Vagina (tissue), 2 donors: ENCODE measurements around the gene LPAR1. TPM values are rescaled to one million over a fixed set of nuclear protein-coding genes. Genes with fewer than 3 reads are reported as not detected.

Experiments used
- DNase-seq, 2 donors: peaks; one replicate each; pipeline ENCODE4 v3.0.0-alpha.2; 2017; ENCODE audit errors: extremely low spot score in 2 of 2
- H3K27ac ChIP-seq: fragments of 200-600 bp; sonication (generic); one replicate; pipeline ENCODE4 v1.5.1; 2019
- H3K27me3 ChIP-seq: fragments of 200-600 bp; sonication (generic); one replicate; pipeline ENCODE4 v1.5.1; 2019
- H3K36me3 ChIP-seq, 2 donors: fragments of 200-600 bp; sonication (generic); one replicate each; pipeline ENCODE4 v1.5.1; 2017 to 2019
- H3K4me1 ChIP-seq: fragments of 200-600 bp; sonication (generic); one replicate; pipeline ENCODE4 v1.5.1; 2019
- H3K4me3 ChIP-seq, 2 donors: fragments of 200-600 bp; sonication (generic); 1 replicate in 1 of 2; 2 replicates in 1 of 2; pipeline ENCODE4 v1.5.1; 2016 to 2019
- H3K9me3 ChIP-seq: fragments of 200-600 bp; sonication (generic); one replicate; pipeline ENCODE4 v1.5.1; 2019
- CTCF ChIP-seq, 3 experiments: fragments of 450-650 bp in 2 of 3; fragments of 200-600 bp in 1 of 3; sonication (generic) in 1 of 3; IDR thresholded peaks; one replicate each; pipeline ENCODE4 v1.5.1; 2017 to 2019; ENCODE audit warnings: antibody characterized with exemption in 3 of 3, mild to moderate bottlenecking in 2 of 3, moderate library complexity in 2 of 3
- POLR2A ChIP-seq, 2 donors: fragments of 450-650 bp; IDR thresholded peaks; one replicate each; pipeline ENCODE4 v1.6.1; 2017; ENCODE audit warnings: antibody characterized with exemption in 2 of 2, mild to moderate bottlenecking in 2 of 2, moderate library complexity in 2 of 2
- POLR2AphosphoS5 ChIP-seq, 2 donors: sonication (generic); formaldehyde crosslinking; IDR thresholded peaks; one replicate each; pipeline ENCODE4 v1.9.0; 2017; ENCODE audit warnings: antibody characterized with exemption in 2 of 2, mild to moderate bottlenecking in 2 of 2, low read depth in 1 of 2; ENCODE audit not compliant: insufficient read depth in 1 of 2
- intact Hi-C: fragments of 100-400 bp; cut with DNase I; formaldehyde crosslinking; loops from one replicate; pipeline ENCODE4 v1.15.1; 2023
- total RNA-seq: library from RNA; depleted of rRNA; stranded (reverse); fragments of >200 nt; gene quantifications from one replicate; pipeline ENCODE4 v1.2.3, GENCODE V29; 2016

LPAR1 gene
- total RNA-seq, 1 donor from 2014 or later = 83.0 TPM

GRCh38 chr9:110978516-110978915 lies 59.8 kb downstream of the LPAR1 start:
- DNase-seq = no peak
- intact Hi-C loops = no loop called here
- no peak overlapping the region for H3K4me3 ChIP-seq
- peaks cover 39% of the 10 kb centered on the region for H3K4me1 ChIP-seq
- H3K36me3 ChIP-seq = no peaks in the 10 kb centered on the region
- no peak overlapping the region for H3K27ac ChIP-seq
- no peaks in the 10 kb centered on the region for H3K9me3 ChIP-seq
- H3K27me3 ChIP-seq = no peaks in the 10 kb centered on the region
- TF ChIP-seq POLR2AphosphoS5 (IDR thresholded peaks at IDR 0.05; ENCODE audit: insufficient read depth in 1 of 2, low read depth in 1 of 2) = no peak
- TF ChIP-seq CTCF (IDR thresholded peaks at IDR 0.05) = no peak
- no peak for TF ChIP-seq POLR2A (IDR thresholded peaks at IDR 0.05)

- intact Hi-C loops = no loop called here
- Histone ChIP-seq H3K27ac (no peak overlapping the region), H3K36me3 (no peaks in the 10 kb centered on the region), H3K4me1 (peaks cover 39% of the 10 kb centered on the region), H3K27me3 (no peaks in the 10 kb centered on the region), H3K9me3 (no peaks in the 10 kb centered on the region), H3K4me3 (no peak overlapping the region)
- TF ChIP-seq POLR2AphosphoS5 (IDR thresholded peaks at IDR 0.05; ENCODE audit: insufficient read depth in 1 of 2, low read depth in 1 of 2) = peak in 1 of 2 donors; percentile 26
- TF ChIP-seq CTCF (IDR thresholded peaks at IDR 0.05) = no peak
- DNase-seq = no peak
Observed at GRCh38 chr9:110977259-110977709, 61.0 kb downstream of the LPAR1 start.

GRCh38 chr9:110975969-110976368 lies 62.3 kb downstream of the LPAR1 start:
- Histone ChIP-seq H3K9me3 (no peaks in the 10 kb centered on the region), H3K4me1 (peaks cover 39% of the 10 kb centered on the region), H3K27ac (no peak overlapping the region), H3K27me3 (no peaks in the 10 kb centered on the region), H3K4me3 (no peak overlapping the region), H3K36me3 (no peaks in the 10 kb centered on the region)
- TF ChIP-seq CTCF (IDR thresholded peaks at IDR 0.05) = no peak
- TF ChIP-seq POLR2AphosphoS5 (IDR thresholded peaks at IDR 0.05; ENCODE audit: insufficient read depth in 1 of 2, low read depth in 1 of 2) = no peak
- TF ChIP-seq POLR2A (IDR thresholded peaks at IDR 0.05) = no peak
- intact Hi-C loops = no loop called here
- no peak for DNase-seq

GRCh38 chr9:110975278-110975677 lies 63.0 kb downstream of the LPAR1 start:
- intact Hi-C loops = no loop called here
- no peaks in the 10 kb centered on the region for H3K36me3 ChIP-seq

GRCh38 chr9:110971705-110972104 lies 66.6 kb downstream of the LPAR1 start:
- H3K27me3 ChIP-seq = no peaks in the 10 kb centered on the region
- H3K36me3 ChIP-seq = no peaks in the 10 kb centered on the region
- no peak for TF ChIP-seq POLR2AphosphoS5 (IDR thresholded peaks at IDR 0.05; ENCODE audit: insufficient read depth in 1 of 2, low read depth in 1 of 2)
- TF ChIP-seq POLR2A (IDR thresholded peaks at IDR 0.05) = no peak
- TF ChIP-seq CTCF (IDR thresholded peaks at IDR 0.05) = no peak
- H3K27ac ChIP-seq = no peak overlapping the region
- intact Hi-C loops = no loop called here
- no peaks in the 10 kb centered on the region for H3K9me3 ChIP-seq
- H3K4me1 ChIP-seq = peaks cover 19% of the 10 kb centered on the region
- H3K4me3 ChIP-seq = no peak overlapping the region
- DNase-seq = no peak

More at GRCh38 chr9:110975278-110975677, 63.0 kb downstream of the LPAR1 start:
- Histone ChIP-seq H3K4me1 (peaks cover 39% of the 10 kb centered on the region), H3K4me3 (no peak overlapping the region), H3K27me3 (no peaks in the 10 kb centered on the region), H3K27ac (no peak overlapping the region), H3K9me3 (no peaks in the 10 kb centered on the region)
- no peak for TF ChIP-seq CTCF (IDR thresholded peaks at IDR 0.05)
- no peak for DNase-seq
